Fibroblast of upper back skin (primary cell): ENCODE results near the gene PEX6.

Experiments used
- DNase-seq: peaks from one replicate; pipeline ENCODE4 v3.0.0-alpha.2; 2013

PEX6 gene

DNA sequence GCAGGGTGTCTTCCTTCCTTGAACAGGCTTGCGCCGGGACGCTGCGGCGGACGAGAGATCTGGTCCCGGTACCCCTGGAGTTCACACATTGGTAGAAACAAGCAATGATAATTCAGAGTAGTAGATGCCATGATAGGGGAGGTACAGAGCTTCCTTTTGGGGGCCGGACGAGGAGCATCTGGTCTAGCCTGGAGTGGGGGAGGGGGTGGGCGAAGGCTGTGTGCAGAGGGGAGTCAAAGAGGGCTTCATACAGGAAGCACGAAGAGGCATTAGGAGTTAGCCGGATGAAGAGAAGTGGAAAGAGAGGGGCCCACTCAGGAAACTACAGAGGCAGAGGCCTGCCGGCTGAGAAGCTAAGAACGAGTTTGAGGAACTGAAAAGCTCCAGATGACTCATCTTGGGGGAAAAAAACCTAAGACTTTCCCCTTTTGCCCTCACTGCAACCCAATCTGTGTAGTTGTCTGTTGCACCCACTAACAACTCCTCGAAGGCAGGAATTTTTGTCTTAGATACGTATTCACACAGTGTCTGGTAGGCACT, 49.1 kb downstream of the PEX6 start:
- DNase-seq, result peak; percentile 62

DNA sequence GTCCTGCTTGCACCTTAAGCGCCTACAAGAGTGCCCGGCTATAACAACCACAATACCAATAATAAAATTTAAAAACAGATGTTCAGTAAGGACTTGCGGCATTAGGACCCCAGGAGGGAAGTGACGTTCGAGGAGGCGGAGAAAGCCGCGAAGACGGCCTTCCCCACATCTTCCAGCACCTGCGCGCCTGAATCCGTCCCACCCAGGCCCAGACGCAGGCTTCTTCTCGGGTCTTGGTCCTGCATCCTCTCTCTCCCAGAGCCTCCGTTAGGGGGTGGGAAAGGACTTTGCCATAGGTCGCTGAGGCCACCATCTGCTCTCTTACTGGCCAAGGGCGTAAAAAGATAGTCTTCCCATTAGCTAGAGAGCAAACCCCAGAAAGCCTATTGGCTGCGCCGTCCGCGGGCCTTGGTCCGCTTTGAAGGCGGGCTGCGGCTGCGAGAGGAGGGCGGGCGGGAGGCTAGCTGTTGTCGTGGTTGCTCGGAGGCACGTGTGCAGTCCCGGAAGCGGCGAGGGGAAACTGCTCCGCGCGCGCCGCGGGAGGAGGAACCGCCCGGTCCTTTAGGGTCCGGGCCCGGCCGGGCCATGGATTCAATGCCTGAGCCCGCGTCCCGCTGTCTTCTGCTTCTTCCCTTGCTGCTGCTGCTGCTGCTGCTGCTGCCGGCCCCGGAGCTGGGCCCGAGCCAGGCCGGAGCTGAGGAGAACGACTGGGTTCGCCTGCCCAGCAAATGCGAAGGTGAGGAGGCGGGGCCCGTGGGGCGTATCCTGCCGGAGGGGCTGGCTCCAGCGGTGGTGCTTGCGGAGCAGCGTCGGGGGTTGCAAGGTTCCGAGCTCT, 49.8 kb downstream of the PEX6 start, which contains the start of gene CNPY3:
Gene CNPY3, plus strand, starts transcription at position 495 of the 835 bp plus-strand sequence. Its CDS starts 91 bp downstream, at position 586.
- DNase-seq, result peak; percentile 97

DNA sequence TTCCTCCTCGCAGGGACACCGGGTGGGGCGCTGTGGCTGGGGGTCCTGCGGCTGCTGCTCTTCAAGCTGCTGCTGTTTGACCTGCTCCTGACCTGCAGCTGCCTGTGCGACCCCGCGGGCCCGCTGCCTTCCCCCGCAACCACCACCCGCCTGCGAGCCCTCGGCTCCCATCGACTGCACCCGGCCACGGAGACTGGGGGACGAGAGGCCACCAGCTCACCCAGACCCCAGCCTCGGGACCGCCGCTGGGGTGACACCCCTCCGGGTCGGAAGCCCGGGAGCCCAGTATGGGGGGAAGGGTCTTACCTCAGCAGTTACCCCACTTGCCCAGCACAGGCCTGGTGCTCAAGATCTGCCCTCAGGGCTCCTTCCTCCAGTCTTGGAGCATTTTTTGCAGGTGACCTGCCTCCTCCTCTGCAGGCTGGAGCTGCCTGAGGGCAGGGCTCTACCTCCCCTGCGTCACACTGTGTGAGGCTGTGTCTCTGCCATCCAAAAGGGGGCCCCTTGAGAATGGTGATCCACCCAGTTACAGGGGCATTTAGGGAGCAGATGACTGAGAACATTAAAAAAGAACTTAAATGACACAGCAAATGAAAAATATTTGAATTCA, 53.6 kb downstream of the PEX6 start:
- no peak for DNase-seq

DNA sequence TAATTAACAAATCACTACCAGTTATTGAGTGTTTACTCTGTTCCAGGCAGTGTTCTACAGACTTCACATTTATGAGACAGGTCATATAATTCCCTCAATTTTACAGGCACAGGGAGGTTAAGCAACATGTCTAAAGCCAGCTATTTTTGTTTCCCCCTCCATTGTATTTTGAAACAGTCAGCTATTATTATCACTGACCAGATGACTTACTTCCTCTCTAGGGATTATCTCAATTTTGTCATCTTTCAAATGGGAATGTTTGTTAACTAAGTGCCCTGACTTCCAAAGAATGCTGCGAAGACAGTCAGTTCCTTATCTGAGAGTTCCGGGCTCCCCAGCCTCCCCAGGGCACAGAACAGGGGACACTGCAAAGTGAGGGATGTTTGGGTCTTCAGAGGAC, 55.3 kb downstream of the PEX6 start:
- DNase-seq, result no peak

DNA sequence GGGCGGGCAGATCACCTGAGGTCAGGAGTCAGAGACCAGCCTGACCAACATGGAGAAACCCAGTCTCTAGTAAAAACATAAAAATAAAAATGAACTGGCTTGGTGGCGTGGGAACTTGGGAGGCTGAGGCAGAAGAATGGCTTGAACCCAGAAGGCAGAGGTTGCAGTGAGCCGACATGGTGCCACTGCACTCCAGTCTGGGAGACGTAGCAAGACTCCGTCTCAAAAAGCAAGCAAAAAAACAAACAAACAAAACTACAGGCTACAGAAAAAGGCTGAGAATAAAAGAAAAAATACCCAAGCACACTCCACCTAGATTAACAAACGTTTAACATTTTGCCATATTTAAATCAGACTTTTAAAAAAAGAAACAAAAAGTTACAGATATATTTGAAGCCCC, 57.2 kb downstream of the PEX6 start:
- DNase-seq, result no peak

DNA sequence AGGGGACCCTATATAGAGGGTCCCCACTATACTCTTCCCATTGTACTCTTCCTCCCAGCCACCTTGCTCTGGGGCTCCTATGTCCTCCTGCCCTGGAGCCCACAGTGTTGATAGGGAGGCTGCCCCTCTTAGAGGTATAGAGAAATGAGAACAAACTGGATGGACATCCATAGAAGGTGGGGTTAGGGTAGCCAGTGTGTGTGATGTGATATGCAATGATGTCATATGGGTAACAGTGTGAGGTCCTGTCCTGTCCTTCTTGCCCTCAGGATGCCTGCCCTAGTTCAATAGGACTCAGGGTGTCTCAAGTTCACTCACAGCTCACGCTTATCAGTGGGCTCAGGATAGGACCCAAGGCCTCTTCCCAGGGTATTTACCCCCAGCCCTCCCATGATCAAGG, 62.7 kb downstream of the PEX6 start:
- no peak for DNase-seq

DNA sequence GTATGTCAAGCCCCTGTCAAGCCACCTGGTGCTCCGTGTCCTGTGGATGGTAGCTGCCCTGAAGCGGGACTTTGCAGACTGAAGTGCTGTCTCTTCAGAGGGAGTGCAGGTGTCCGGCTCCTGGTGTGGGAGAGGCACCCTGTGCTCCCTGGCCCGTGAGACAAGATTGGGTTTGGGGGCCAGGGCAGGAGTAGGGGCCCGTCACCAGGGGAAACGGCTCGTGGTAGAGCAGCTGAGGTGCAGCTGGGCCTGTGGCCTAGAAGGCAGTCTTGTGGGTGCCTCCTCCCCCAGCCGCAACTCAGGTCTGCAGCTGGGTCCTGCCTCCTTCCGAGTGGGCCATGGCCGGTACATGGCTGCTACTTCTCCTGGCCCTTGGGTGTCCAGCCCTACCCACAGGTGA, 63.2 kb downstream of the PEX6 start, which contains the start of gene PTCRA:
Gene PTCRA, plus strand, starts transcription at position 322 of the 400 bp plus-strand sequence. Its CDS starts 17 bp downstream, at position 339.
- DNase-seq, result no peak

DNA sequence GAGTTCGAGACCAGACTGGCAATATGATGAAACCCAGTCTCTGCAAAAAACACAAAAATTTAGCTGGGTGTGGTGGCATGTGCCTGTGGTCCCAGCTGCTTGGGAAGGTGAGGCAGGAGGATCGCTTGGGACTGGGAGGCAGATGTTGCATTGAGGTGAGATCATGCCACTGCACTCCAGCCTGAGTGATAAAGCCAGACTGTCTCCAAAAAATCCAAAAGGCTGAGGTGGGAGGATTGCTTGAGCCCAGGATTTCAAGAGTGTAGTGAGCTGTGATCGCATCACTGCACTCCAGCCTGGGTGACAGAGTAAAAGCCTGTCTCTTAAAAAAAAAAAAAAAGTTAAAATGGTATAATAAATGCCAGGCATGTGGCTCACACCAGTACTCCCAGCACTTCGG, 64.4 kb downstream of the PEX6 start:
- DNase-seq, result no peak
